A549 (cell line): ENCODE results near the gene TPM2. TPM values are rescaled to one million over a fixed set of nuclear protein-coding genes. Genes with fewer than 3 reads are reported as not detected.

Source experiments
- ATAC-seq, 2 experiments: fragments of 200-7000 bp in 1 of 2; fragments of >200 bp in 1 of 2; cut with Nextera tagmentation in 1 of 2; cut with Tn5 transposase in 1 of 2; 3 replicates each; pipeline versions ENCODE4 v1.8.0 to v1.9.1; 2018 to 2020; ENCODE audit warnings: mild to moderate bottlenecking in 1 of 2, moderate library complexity in 1 of 2
- CTCF ChIA-PET: fragments of 300-600 bp; sonication (Branson Sonifier 250); formaldehyde crosslinking; extraction: SDS; loops from one replicate; lab custom pipeline; 2021; ENCODE audit warnings: antibody characterized with exemption, inconsistent platforms; lab: Yijun Ruan, JAX
- POLR2A ChIA-PET: fragments of 350-600 bp; formaldehyde crosslinking; extraction: SDS; loops from one replicate; lab custom pipeline; 2021; ENCODE audit warnings: antibody characterized with exemption, inconsistent platforms; lab: Yijun Ruan, JAX
- DNase-seq, 2 experiments: peaks; one replicate each; pipeline versions ENCODE4 v3.0.0 to v3.0.0-alpha.2; 2011 to 2016; ENCODE audit warnings: low read depth in 1 of 2, low spot score in 1 of 2
- FAIRE-seq: peaks from 2 replicates; lab custom pipeline; 2011; peaks lifted over from hg19 to GRCh38; lab: Jason Lieb, UNC
- H3K27ac ChIP-seq, 2 experiments: fragments of >200 bp; sonication (Bioruptor Twin); formaldehyde crosslinking; 3 replicates each; pipeline ENCODE4 v1.5.1; 2016 to 2017
- H3K4me1 ChIP-seq: fragments of >200 bp; sonication (Bioruptor Twin); formaldehyde crosslinking; 3 replicates; pipeline ENCODE4 v1.6.1; 2016
- H3K4me2 ChIP-seq: fragments of >200 bp; sonication (Bioruptor Twin); formaldehyde crosslinking; 3 replicates; pipeline ENCODE4 v1.6.1; 2016
- H3K4me3 ChIP-seq: fragments of >200 bp; sonication (Bioruptor Twin); formaldehyde crosslinking; 3 replicates; pipeline ENCODE4 v1.5.1; 2016
- H3K9me3 ChIP-seq: fragments of >200 bp; sonication (Bioruptor Twin); formaldehyde crosslinking; 3 replicates; pipeline ENCODE4 v1.6.1; 2016
- BHLHE40 ChIP-seq: IDR thresholded peaks from 2 replicates; pipeline ENCODE4 v1.6.1; 2012; ENCODE audit warnings: low read depth, low read length, inconsistent platforms
- CEBPB ChIP-seq, 2 experiments: fragments of >200 bp in 1 of 2; sonication (Bioruptor Twin) in 1 of 2; formaldehyde crosslinking in 1 of 2; IDR thresholded peaks; 2 replicates each; pipeline ENCODE4 v1.6.1; 2012 to 2016
- CHD2 ChIP-seq: fragments of 150-350 bp; IDR thresholded peaks from 2 replicates; pipeline ENCODE4 v1.6.1; 2014; ENCODE audit warnings: low read length; ENCODE audit not compliant: partially characterized antibody
- EP300 ChIP-seq, 2 experiments: fragments of >200 bp; sonication (Bioruptor Twin); formaldehyde crosslinking; IDR thresholded peaks; 2 replicates in 1 of 2; 3 replicates in 1 of 2; pipeline ENCODE4 v1.6.1; 2016 to 2017
- HEYL ChIP-seq: fragments of 250-450 bp; sonication (Bioruptor Pico); IDR thresholded peaks from 2 replicates; pipeline ENCODE4 v1.8.0; 2021; ENCODE audit warnings: mild to moderate bottlenecking, moderate library complexity
- HOXA7 ChIP-seq: fragments of 250-450 bp; sonication (Bioruptor Pico); IDR thresholded peaks from 2 replicates; pipeline ENCODE4 v1.5.0; 2020; ENCODE audit warnings: mild to moderate bottlenecking, moderate library complexity
- HOXB5 ChIP-seq: fragments of 250-450 bp; sonication (Bioruptor Pico); IDR thresholded peaks from 2 replicates; pipeline ENCODE4 v1.5.0; 2020; ENCODE audit warnings: mild to moderate bottlenecking, moderate library complexity
- JUN ChIP-seq, 2 experiments: fragments of >200 bp; sonication (Bioruptor Twin); formaldehyde crosslinking; IDR thresholded peaks; 2 replicates in 1 of 2; 3 replicates in 1 of 2; pipeline ENCODE4 v1.6.1; 2016 to 2017
- JUNB ChIP-seq: fragments of >200 bp; sonication (Bioruptor Twin); formaldehyde crosslinking; IDR thresholded peaks from 2 replicates; pipeline ENCODE4 v1.6.1; 2016
- MYC ChIP-seq: IDR thresholded peaks from 2 replicates; pipeline ENCODE4 v1.6.1; 2012; ENCODE audit warnings: mild to moderate bottlenecking, inconsistent platforms, low read length, improper control_type of control experiment, borderline replicate concordance
- NPAS2 ChIP-seq: fragments of 250-450 bp; sonication (Bioruptor Pico); IDR thresholded peaks from 2 replicates; pipeline ENCODE4 v1.8.0; 2022; ENCODE audit warnings: mild to moderate bottlenecking, moderate library complexity, borderline replicate concordance
- PHF8 ChIP-seq: fragments of 200-600 bp; sonication (generic); IDR thresholded peaks from 2 replicates; pipeline ENCODE4 v1.6.1; 2016; ENCODE audit warnings: low read depth, mild to moderate bottlenecking, antibody characterized with exemption, moderate library complexity, borderline replicate concordance
- POLR2A ChIP-seq: IDR thresholded peaks from 2 replicates; pipeline ENCODE4 v1.6.1; 2012; ENCODE audit warnings: mild to moderate bottlenecking, low read length
- POLR2AphosphoS2 ChIP-seq: conservative IDR thresholded peaks from 2 replicates; pipeline ENCODE4 v1.6.1; 2012; ENCODE audit warnings: low read length, improper control_type of control experiment, inconsistent platforms
- RARB ChIP-seq: fragments of 250-450 bp; sonication (Bioruptor Pico); IDR thresholded peaks from 2 replicates; pipeline ENCODE4 v1.8.0; 2021; ENCODE audit warnings: mild to moderate bottlenecking, moderate library complexity
- RFX5 ChIP-seq: fragments of 450-650 bp; IDR thresholded peaks from 2 replicates; pipeline ENCODE4 v1.7.1; 2014; ENCODE audit warnings: antibody characterized with exemption, mild to moderate bottlenecking, moderate library complexity
- SMC3 ChIP-seq: fragments of >200 bp; sonication (Bioruptor Twin); formaldehyde crosslinking; IDR thresholded peaks from 3 replicates; pipeline ENCODE4 v1.6.1; 2018; ENCODE audit warnings: inconsistent platforms
- SREBF2 ChIP-seq: fragments of 450-650 bp; IDR thresholded peaks from 2 replicates; pipeline ENCODE4 v1.6.1; 2014; ENCODE audit warnings: mild to moderate bottlenecking, moderate library complexity
- TP53 ChIP-seq: fragments of 250-450 bp; sonication (Bioruptor Pico); IDR thresholded peaks from 2 replicates; pipeline ENCODE4 v1.5.0; 2021; ENCODE audit warnings: mild to moderate bottlenecking, moderate library complexity
- ZC3H11A ChIP-seq: fragments of 450-650 bp; IDR thresholded peaks from 2 replicates; pipeline ENCODE4 v1.6.1; 2014; ENCODE audit warnings: antibody characterized with exemption, mild to moderate bottlenecking
- ZSCAN20 ChIP-seq: fragments of 250-450 bp; sonication (Bioruptor Pico); IDR thresholded peaks from 2 replicates; pipeline ENCODE4 v1.8.0; 2022; ENCODE audit warnings: mild to moderate bottlenecking, moderate library complexity
- WGBS: methylation state at CpG from one replicate; pipeline ENCODE4 v1.1.6; 2017; ENCODE audit errors: missing lambda C conversion rate; 5-methylcytosine and 5-hydroxymethylcytosine counted together
- polyA plus RNA-seq, 4 experiments: library from polyadenylated mRNA; depleted of rRNA in 3 of 4; stranded (reverse); fragments of >200 nt; fragmentation: RNase III in 1 of 4; extraction: RNeasy Plus Mini Kit Qiagen cat#74134 plus additional on column Dnase treatment in 1 of 4; gene quantifications; 2 replicates in 3 of 4; 3 replicates in 1 of 4; pipeline ENCODE4 v1.2.3, GENCODE V29; 2011 to 2017
- TF ChIP-seq, protein P1 (sequence below): fragments of 450-650 bp; IDR thresholded peaks from 2 replicates; pipeline ENCODE4 v1.6.1; 2014; ENCODE audit warnings: antibody characterized with exemption
- TF ChIP-seq, protein P2 (sequence below): IDR thresholded peaks from 2 replicates; pipeline ENCODE4 v1.6.1; 2012
- TF ChIP-seq, protein P3 (sequence below): IDR thresholded peaks from 2 replicates; pipeline ENCODE4 v1.6.1; 2012
- TF ChIP-seq, protein P4 (sequence below): fragments of >200 bp; sonication (Bioruptor Twin); formaldehyde crosslinking; IDR thresholded peaks from 3 replicates; pipeline ENCODE4 v1.5.1; 2016

The TPM2 gene
- polyA plus RNA-seq, 2 of the 4 experiments (the other 2 are of a cell fraction) = 281 to 956 TPM

DNA sequence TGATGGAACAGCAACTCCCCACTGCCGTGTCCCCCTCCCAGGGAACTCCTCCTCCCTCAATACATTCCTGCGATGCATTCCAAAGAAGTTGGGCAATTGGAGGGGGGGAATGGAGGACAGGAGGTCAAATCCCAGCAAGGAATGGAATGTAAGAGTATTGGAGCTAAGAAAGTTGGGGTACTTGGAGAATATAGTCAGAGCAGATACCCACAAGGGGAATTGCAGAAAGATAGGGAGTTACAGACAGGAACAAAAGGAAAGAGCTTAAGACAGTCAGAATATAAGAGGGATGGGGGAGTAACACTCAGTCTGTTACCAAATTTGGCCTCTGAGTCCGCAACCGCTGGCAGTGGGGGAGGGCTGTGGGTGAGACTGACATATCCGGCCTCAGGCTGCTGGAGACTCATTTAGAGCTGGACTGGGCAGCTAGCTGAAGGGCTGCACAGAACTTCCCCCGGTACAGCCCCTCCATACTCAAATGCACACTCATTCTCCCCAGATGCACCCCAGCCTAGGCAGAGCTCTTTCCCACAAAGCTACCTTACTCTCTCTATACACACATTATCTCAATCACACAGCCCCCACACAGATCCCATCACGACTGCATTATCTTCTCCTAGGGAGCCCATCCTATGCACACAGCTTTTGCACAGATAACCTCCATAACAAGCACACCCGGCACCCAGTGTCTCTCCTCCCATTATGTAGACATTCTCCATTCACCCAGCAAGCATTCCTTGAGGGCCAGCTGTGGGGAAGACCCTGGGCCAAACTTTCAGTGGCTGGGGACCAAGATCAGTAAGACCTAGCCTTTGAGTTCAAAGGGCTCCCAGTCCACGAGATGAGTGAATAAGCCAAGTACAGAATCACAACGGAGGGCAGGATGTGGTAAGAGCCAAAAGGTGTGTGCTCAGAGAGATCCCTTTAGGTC lies 38.6 kb upstream of the TPM2 start:
- peak in 1 of 2 experiments; percentile 60 for DNase-seq

DNA sequence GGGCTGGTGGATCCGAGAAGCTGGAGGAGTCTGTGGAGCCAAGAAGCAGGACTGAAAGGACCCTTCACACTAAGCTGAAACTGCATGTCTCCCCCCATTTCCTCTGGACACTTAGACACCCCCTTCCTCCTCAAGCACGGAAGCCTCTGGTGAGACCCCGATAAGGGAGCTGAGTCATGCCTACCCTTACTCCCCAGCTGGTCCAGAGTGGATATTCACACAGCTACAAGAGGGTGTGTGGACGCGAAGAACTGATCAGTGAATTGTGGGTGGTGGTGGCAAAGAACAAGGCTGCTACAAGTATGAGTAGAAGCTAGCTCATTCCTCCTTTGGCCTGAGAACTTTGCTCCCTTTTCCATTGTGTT lies 37.9 kb upstream of the TPM2 start:
- peak overlapping the region; percentile 33; the same call in 2 of the 3 replicates for H3K4me3 ChIP-seq

More for the DNA sequence above, 38.6 kb upstream of the TPM2 start:
- Histone ChIP-seq H3K4me2 (peak overlapping the region; percentile 74), H3K9me3 (no peaks in the 10 kb centered on the region), H3K27ac (peak overlapping the region; percentile 74 to 95), H3K4me3 (peak overlapping the region; percentile 33), H3K4me1 (peaks cover 44% of the 10 kb centered on the region)
- ChIA-PET POLR2A (interaction anchor here (0.7 to 2.3 kb wide), 7 partner anchors 14 to 632 kb away, joined by 3 to 7 read pairs (median 3); partner anchors contain the start of genes CCDC107, GBA2, PIGO and RGP1), CTCF (interaction anchor here (0.9 to 31.4 kb wide), 14 partner anchors 15 to 645 kb away, joined by 3 to 758 read pairs (median 6); partner anchors contain the start of genes ARHGEF39, CA9, CCDC107 and GBA2)
- FAIRE-seq (no peak), ATAC-seq (no peak)
- WGBS = 34% methylated on average over 10 of the region's 10 CpGs
- no peak for TF ChIP-seq BHLHE40
- TF ChIP-seq CEBPB (IDR thresholded peaks at IDR 0.05) = peak in 1 of 2 experiments; percentile 87; a peak in 3 of 4 replicates
- TF ChIP-seq JUN (IDR thresholded peaks at IDR 0.05) = peak in 1 of 2 experiments; percentile 32; a peak in 1 of 5 replicates

DNA sequence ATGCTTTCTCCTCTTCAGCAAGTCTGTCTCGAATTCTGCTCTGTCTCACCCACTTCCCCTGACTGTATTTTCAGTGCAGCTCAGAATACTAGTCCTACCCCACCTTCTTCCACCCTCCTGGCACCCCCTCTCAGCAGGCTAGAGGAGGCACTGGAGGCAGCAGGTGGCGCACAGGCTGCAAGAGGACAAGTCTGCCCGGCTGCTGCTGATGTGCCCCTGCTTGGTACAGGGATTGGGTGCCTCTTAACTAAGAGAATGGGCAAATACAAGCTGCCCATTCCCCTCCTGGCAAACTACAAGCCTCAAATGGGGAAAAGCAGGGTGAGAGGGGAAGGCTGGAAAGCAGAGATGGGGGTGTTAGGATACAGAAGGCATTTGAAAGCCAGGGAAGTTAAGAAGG lies 37.2 kb upstream of the TPM2 start:
- Histone ChIP-seq H3K4me3 (no peak overlapping the region), H3K4me1 (peaks cover 42% of the 10 kb centered on the region), H3K4me2 (peak overlapping the region; percentile 74), H3K27ac (peak overlapping the region; percentile 74 to 95), H3K9me3 (no peaks in the 10 kb centered on the region)
- ATAC-seq = peak in 1 of 2 experiments; percentile 59; a peak in 3 of 6 replicates
- no peak for FAIRE-seq
- POLR2A ChIA-PET = interaction anchor here (2.3 kb wide), 1 partner anchor 69 kb away, joined by 7 read pairs; the partner anchor contains the start of genes CCDC107 and RMRP
- peak in 1 of 2 experiments; percentile 49 for DNase-seq
- CTCF ChIA-PET = interaction anchor here (1.4 to 31.4 kb wide), 9 partner anchors 9 to 156 kb away, joined by 3 to 758 read pairs (median 12); partner anchors contain the start of genes ARHGEF39, CCDC107, GBA2 and RGP1
- TF ChIP-seq HEYL (CRISPR knock-in tag) = no peak
- TF ChIP-seq, protein P1, sequence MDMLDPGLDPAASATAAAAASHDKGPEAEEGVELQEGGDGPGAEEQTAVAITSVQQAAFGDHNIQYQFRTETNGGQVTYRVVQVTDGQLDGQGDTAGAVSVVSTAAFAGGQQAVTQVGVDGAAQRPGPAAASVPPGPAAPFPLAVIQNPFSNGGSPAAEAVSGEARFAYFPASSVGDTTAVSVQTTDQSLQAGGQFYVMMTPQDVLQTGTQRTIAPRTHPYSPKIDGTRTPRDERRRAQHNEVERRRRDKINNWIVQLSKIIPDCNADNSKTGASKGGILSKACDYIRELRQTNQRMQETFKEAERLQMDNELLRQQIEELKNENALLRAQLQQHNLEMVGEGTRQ = no peak
- no peak for TF ChIP-seq MYC
- TF ChIP-seq TP53 (CRISPR knock-in tag) = no peak
- TF ChIP-seq RFX5 = peak; percentile 97
- TF ChIP-seq POLR2AphosphoS2 = no peak
- WGBS = 75% methylated on average over 3 of the region's 3 CpGs

More for the DNA sequence above, 37.9 kb upstream of the TPM2 start:
- no peak for TF ChIP-seq PHF8
- TF ChIP-seq NPAS2 (CRISPR knock-in tag) = no peak
- no peak for TF ChIP-seq RARB (CRISPR knock-in tag)
- no peak for TF ChIP-seq CHD2
- no peak for TF ChIP-seq ZC3H11A
- no peak for TF ChIP-seq JUNB
- no peak for TF ChIP-seq HOXA7 (CRISPR knock-in tag)
- TF ChIP-seq SREBF2 = no peak
- TF ChIP-seq, protein P2, sequence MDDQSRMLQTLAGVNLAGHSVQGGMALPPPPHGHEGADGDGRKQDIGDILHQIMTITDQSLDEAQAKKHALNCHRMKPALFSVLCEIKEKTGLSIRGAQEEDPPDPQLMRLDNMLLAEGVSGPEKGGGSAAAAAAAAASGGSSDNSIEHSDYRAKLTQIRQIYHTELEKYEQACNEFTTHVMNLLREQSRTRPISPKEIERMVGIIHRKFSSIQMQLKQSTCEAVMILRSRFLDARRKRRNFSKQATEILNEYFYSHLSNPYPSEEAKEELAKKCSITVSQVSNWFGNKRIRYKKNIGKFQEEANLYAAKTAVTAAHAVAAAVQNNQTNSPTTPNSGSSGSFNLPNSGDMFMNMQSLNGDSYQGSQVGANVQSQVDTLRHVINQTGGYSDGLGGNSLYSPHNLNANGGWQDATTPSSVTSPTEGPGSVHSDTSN = no peak
- no peak for TF ChIP-seq RFX5
- no peak for TF ChIP-seq HOXB5
- TF ChIP-seq JUN (IDR thresholded peaks at IDR 0.05) = no peak
- TF ChIP-seq, protein P3, sequence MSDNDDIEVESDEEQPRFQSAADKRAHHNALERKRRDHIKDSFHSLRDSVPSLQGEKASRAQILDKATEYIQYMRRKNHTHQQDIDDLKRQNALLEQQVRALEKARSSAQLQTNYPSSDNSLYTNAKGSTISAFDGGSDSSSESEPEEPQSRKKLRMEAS = no peak
- TF ChIP-seq SMC3 = no peak
- no peak for TF ChIP-seq ZSCAN20
- TF ChIP-seq EP300 (IDR thresholded peaks at IDR 0.05) = no peak
- TF ChIP-seq, protein P4, sequence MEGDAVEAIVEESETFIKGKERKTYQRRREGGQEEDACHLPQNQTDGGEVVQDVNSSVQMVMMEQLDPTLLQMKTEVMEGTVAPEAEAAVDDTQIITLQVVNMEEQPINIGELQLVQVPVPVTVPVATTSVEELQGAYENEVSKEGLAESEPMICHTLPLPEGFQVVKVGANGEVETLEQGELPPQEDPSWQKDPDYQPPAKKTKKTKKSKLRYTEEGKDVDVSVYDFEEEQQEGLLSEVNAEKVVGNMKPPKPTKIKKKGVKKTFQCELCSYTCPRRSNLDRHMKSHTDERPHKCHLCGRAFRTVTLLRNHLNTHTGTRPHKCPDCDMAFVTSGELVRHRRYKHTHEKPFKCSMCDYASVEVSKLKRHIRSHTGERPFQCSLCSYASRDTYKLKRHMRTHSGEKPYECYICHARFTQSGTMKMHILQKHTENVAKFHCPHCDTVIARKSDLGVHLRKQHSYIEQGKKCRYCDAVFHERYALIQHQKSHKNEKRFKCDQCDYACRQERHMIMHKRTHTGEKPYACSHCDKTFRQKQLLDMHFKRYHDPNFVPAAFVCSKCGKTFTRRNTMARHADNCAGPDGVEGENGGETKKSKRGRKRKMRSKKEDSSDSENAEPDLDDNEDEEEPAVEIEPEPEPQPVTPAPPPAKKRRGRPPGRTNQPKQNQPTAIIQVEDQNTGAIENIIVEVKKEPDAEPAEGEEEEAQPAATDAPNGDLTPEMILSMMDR = no peak
- TF ChIP-seq POLR2A = no peak
- ChIA-PET CTCF (interaction anchor here (1.2 to 31.4 kb wide), 8 partner anchors 16 to 81 kb away, joined by 4 to 758 read pairs (median 34); partner anchors contain the start of genes ARHGEF39, CA9, CCDC107 and GBA2), POLR2A (interaction anchor here (0.9 to 2.3 kb wide), 6 partner anchors 13 to 631 kb away, joined by 3 to 7 read pairs (median 4); partner anchors contain the start of genes CCDC107, PIGO, RMRP and TESK1)
- Histone ChIP-seq H3K4me2 (peak overlapping the region; percentile 74), H3K4me1 (peaks cover 42% of the 10 kb centered on the region), H3K9me3 (no peaks in the 10 kb centered on the region), H3K27ac (peak overlapping the region; percentile 74 to 95)
- 83% methylated on average over 5 of the region's 5 CpGs for WGBS
- no peak for FAIRE-seq
- DNase-seq = no peak
- ATAC-seq = no peak
